Ishikawa (cell line): ENCODE results near the gene SLC51B.

Source experiments
- CEBPB ChIP-seq: IDR thresholded peaks from 2 replicates; pipeline ENCODE4 v1.6.1; 2012
- CREB1 ChIP-seq: IDR thresholded peaks from 2 replicates; pipeline ENCODE4 v1.6.1; 2012; ENCODE audit warnings: low read depth
- EGR1 ChIP-seq: IDR thresholded peaks from 2 replicates; pipeline ENCODE4 v1.6.1; 2012
- EP300 ChIP-seq: IDR thresholded peaks from 2 replicates; pipeline ENCODE4 v1.6.1; 2012; ENCODE audit warnings: borderline replicate concordance
- NFIC ChIP-seq: IDR thresholded peaks from 2 replicates; pipeline ENCODE4 v1.6.1; 2012
- RAD21 ChIP-seq: IDR thresholded peaks from 2 replicates; pipeline ENCODE4 v1.6.1; 2012; ENCODE audit warnings: low read depth
- REST ChIP-seq: IDR thresholded peaks from 2 replicates; pipeline ENCODE4 v1.6.1; 2012; ENCODE audit warnings: low read depth, mild to moderate bottlenecking
- TAF1 ChIP-seq: IDR thresholded peaks from 2 replicates; pipeline ENCODE4 v1.6.1; 2012; ENCODE audit warnings: low read depth, mild to moderate bottlenecking
- YY1 ChIP-seq: IDR thresholded peaks from 2 replicates; pipeline ENCODE4 v1.6.1; 2012; ENCODE audit warnings: low read depth
- ZBTB7A ChIP-seq: IDR thresholded peaks from 2 replicates; pipeline ENCODE4 v1.6.1; 2012; ENCODE audit warnings: low read depth

DNA sequence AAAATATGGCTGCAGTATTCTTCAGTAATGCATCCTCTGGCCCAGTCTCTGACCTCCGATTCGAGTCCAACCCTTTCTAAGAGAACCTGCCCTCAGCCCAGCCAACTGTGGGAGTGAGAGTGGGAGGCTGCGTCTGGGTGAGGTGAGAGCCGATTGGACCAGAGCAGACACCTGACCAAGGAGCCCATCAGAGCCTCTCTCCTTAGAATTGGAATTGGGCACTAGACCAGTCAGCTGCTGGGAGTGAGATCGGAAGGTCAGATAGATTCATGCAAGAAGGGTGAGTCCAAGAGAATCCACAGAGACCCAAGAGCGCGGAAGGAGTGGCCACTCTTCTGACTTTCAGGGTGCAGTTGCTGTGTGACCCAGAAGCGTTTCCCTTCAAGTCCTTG lies 12.4 kb downstream of the SLC51B start:
- TF ChIP-seq CREB1 (no peak), RAD21 (no peak), TAF1 (no peak), EP300 (no peak), CEBPB (no peak), ZBTB7A (0 out of 2 replicates have a peak, but pooled peaks have one; percentile 2), REST (no peak), NFIC (no peak), YY1 (no peak), EGR1 (no peak)
